ENCODE measurements around the gene MS4A1. TPM values are rescaled to one million over a fixed set of nuclear protein-coding genes. Genes with fewer than 3 reads are reported as not detected.

The MS4A1 gene
- total and polyA plus RNA-seq, 2 experiments from 2014 or later = not detected

- no peaks in the 10 kb centered on the region for H4K20me1 ChIP-seq (ENCODE audit: insufficient read depth, poor library complexity, severe bottlenecking)
- no peak for DNase-seq (ENCODE audit: low spot score)
- H3K27me3 ChIP-seq = no peaks in the 10 kb centered on the region
- H3K9me2 ChIP-seq (replicated peaks; ENCODE audit: insufficient read depth) = no peaks in the 10 kb centered on the region
- H3K4me2 ChIP-seq = no peak overlapping the region
- H3K79me2 ChIP-seq = no peaks in the 10 kb centered on the region
- no peak overlapping the region for H3K27ac ChIP-seq
- H2AFZ ChIP-seq = no peak overlapping the region
- H3K9me3 ChIP-seq (ENCODE audit: low read depth) = no peaks in the 10 kb centered on the region
- WGBS (ENCODE audit: low lambda C conversion rate, missing lambda C conversion rate) = 69% methylated on average over 3 of the region's 3 CpGs
- H3K36me3 ChIP-seq (replicated peaks; ENCODE audit: insufficient read depth, low read depth) = no peaks in the 10 kb centered on the region
- no peak overlapping the region for H3K4me3 ChIP-seq
- TF ChIP-seq EZH2phosphoT487 (IDR thresholded peaks at IDR 0.05; ENCODE audit: low read depth, severe bottlenecking, unreplicated experiment) = no peak
- TF ChIP-seq CTCF (IDR thresholded peaks at IDR 0.05; ENCODE audit: poor library complexity) = no peak
- TF ChIP-seq EZH2 (IDR thresholded peaks at IDR 0.05; ENCODE audit: borderline replicate concordance) = no peak
- H3K4me1 ChIP-seq (ENCODE audit: insufficient read depth) = no peaks in the 10 kb centered on the region
Measured at GRCh38 chr11:60457576-60457975, 1.9 kb downstream of the MS4A1 start.

DNA sequence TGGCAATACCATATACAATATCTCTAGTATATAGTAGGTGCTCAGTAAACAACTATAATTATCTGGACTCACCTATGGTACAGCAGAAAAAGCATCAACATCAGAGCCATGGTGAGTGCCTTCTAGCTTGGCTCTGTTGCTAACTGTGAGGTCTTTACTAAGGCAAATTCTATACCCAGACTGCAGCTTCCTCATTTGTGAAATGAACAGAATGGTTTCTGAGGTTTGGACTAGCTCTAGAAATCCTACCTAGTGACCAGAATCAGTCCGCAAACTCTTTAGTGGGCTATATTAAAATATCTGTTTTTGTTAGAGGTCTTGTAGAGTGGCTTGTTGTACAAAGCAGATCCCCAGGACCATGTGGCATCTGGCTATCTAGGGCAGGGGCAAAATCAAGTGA lies 3.7 kb downstream of the MS4A1 start:
- Histone ChIP-seq H3K79me2 (no peaks in the 10 kb centered on the region), H3K4me1 (ENCODE audit: insufficient read depth) (no peaks in the 10 kb centered on the region), H3K36me3 (replicated peaks; ENCODE audit: insufficient read depth, low read depth) (no peaks in the 10 kb centered on the region), H3K4me3 (no peak overlapping the region), H3K27ac (no peak overlapping the region), H2AFZ (no peak overlapping the region), H3K9me3 (ENCODE audit: low read depth) (no peaks in the 10 kb centered on the region), H4K20me1 (ENCODE audit: insufficient read depth, poor library complexity, severe bottlenecking) (no peaks in the 10 kb centered on the region), H3K27me3 (no peaks in the 10 kb centered on the region), H3K4me2 (no peak overlapping the region), H3K9me2 (replicated peaks; ENCODE audit: insufficient read depth) (no peaks in the 10 kb centered on the region)
- WGBS (ENCODE audit: low lambda C conversion rate, missing lambda C conversion rate) = 100% methylated on average over 1 of the region's 1 CpG
- TF ChIP-seq EZH2 (IDR thresholded peaks at IDR 0.05; ENCODE audit: borderline replicate concordance) (no peak), EZH2phosphoT487 (IDR thresholded peaks at IDR 0.05; ENCODE audit: low read depth, severe bottlenecking, unreplicated experiment) (no peak), CTCF (IDR thresholded peaks at IDR 0.05; ENCODE audit: poor library complexity) (no peak)
- no peak for DNase-seq (ENCODE audit: low spot score)

- Histone ChIP-seq H3K27me3 (no peaks in the 10 kb centered on the region), H3K9me3 (ENCODE audit: low read depth) (no peaks in the 10 kb centered on the region), H3K36me3 (replicated peaks; ENCODE audit: insufficient read depth, low read depth) (no peaks in the 10 kb centered on the region), H3K79me2 (no peaks in the 10 kb centered on the region), H3K9me2 (replicated peaks; ENCODE audit: insufficient read depth) (no peaks in the 10 kb centered on the region), H3K4me1 (ENCODE audit: insufficient read depth) (no peaks in the 10 kb centered on the region), H2AFZ (no peak overlapping the region), H4K20me1 (ENCODE audit: insufficient read depth, poor library complexity, severe bottlenecking) (no peaks in the 10 kb centered on the region), H3K4me3 (no peak overlapping the region), H3K27ac (no peak overlapping the region), H3K4me2 (no peak overlapping the region)
- no peak for TF ChIP-seq EZH2phosphoT487 (IDR thresholded peaks at IDR 0.05; ENCODE audit: low read depth, severe bottlenecking, unreplicated experiment)
- TF ChIP-seq CTCF (IDR thresholded peaks at IDR 0.05; ENCODE audit: poor library complexity) = no peak
- no peak for TF ChIP-seq EZH2 (IDR thresholded peaks at IDR 0.05; ENCODE audit: borderline replicate concordance)
- WGBS (ENCODE audit: low lambda C conversion rate, missing lambda C conversion rate) = 71% methylated on average over 2 of the region's 2 CpGs
- DNase-seq (ENCODE audit: low spot score) = no peak
Measured at GRCh38 chr11:60468829-60469228, 13.2 kb downstream of the MS4A1 start.

- no peak overlapping the region for H2AFZ ChIP-seq
- H3K4me3 ChIP-seq = no peak overlapping the region
- H3K9me3 ChIP-seq (ENCODE audit: low read depth) = no peaks in the 10 kb centered on the region
- H3K27me3 ChIP-seq = no peaks in the 10 kb centered on the region
- no peaks in the 10 kb centered on the region for H3K9me2 ChIP-seq (replicated peaks; ENCODE audit: insufficient read depth)
- no peaks in the 10 kb centered on the region for H3K36me3 ChIP-seq (replicated peaks; ENCODE audit: insufficient read depth, low read depth)
- no peaks in the 10 kb centered on the region for H4K20me1 ChIP-seq (ENCODE audit: insufficient read depth, poor library complexity, severe bottlenecking)
- no peak overlapping the region for H3K4me2 ChIP-seq
- 61% methylated on average over 2 of the region's 2 CpGs for WGBS (ENCODE audit: low lambda C conversion rate, missing lambda C conversion rate)
- no peak for DNase-seq (ENCODE audit: low spot score)
- H3K4me1 ChIP-seq (ENCODE audit: insufficient read depth) = no peaks in the 10 kb centered on the region
- TF ChIP-seq EZH2 (IDR thresholded peaks at IDR 0.05; ENCODE audit: borderline replicate concordance) (no peak), CTCF (IDR thresholded peaks at IDR 0.05; ENCODE audit: poor library complexity) (no peak), EZH2phosphoT487 (IDR thresholded peaks at IDR 0.05; ENCODE audit: low read depth, severe bottlenecking, unreplicated experiment) (no peak)
- no peaks in the 10 kb centered on the region for H3K79me2 ChIP-seq
- no peak overlapping the region for H3K27ac ChIP-seq
Measured at GRCh38 chr11:60469723-60470122, 14.1 kb downstream of the MS4A1 start.
